Subcutaneous abdominal adipose tissue (tissue), 5 donors: Measurements from ENCODE around the gene COL4A2.

Experiments used
- H3K27ac ChIP-seq: one replicate; pipeline ENCODE4 v1.7.0; 2013; ENCODE audit warnings: low read depth, mild to moderate bottlenecking, inconsistent platforms, low read length, moderate library complexity
- H3K27me3 ChIP-seq, 5 donors: one replicate each; pipeline ENCODE4 v1.7.0; 2013; ENCODE audit warnings: low read length in 5 of 5, inconsistent platforms in 1 of 5; ENCODE audit not compliant: control insufficient read depth in 5 of 5, insufficient read depth in 4 of 5
- H3K36me3 ChIP-seq, 5 donors: one replicate each; pipeline ENCODE4 v1.7.0; 2013; ENCODE audit warnings: low read length in 5 of 5; ENCODE audit not compliant: control insufficient read depth in 5 of 5, insufficient read depth in 5 of 5
- H3K4me1 ChIP-seq, 5 donors: one replicate each; pipeline ENCODE4 v1.7.0; 2013; ENCODE audit warnings: low read length in 5 of 5, mild to moderate bottlenecking in 3 of 5, moderate library complexity in 1 of 5; ENCODE audit not compliant: control insufficient read depth in 5 of 5, insufficient read depth in 5 of 5
- H3K4me3 ChIP-seq, 5 donors: one replicate each; pipeline ENCODE4 v1.7.0; 2013; ENCODE audit warnings: low read length in 5 of 5, low read depth in 1 of 5
- H3K9ac ChIP-seq, 5 donors: one replicate each; pipeline ENCODE4 v1.7.0; 2013; ENCODE audit warnings: low read length in 5 of 5, mild to moderate bottlenecking in 4 of 5, moderate library complexity in 3 of 5
- H3K9me3 ChIP-seq, 5 donors: one replicate each; pipeline ENCODE4 v1.7.0; 2013; ENCODE audit warnings: low read length in 5 of 5; ENCODE audit not compliant: control insufficient read depth in 5 of 5
- donor health status: healthy.
- donor health status: healthy.
- donor health status: healthy.
- donor health status: healthy.
- donor health status: healthy.

COL4A2 gene

DNA sequence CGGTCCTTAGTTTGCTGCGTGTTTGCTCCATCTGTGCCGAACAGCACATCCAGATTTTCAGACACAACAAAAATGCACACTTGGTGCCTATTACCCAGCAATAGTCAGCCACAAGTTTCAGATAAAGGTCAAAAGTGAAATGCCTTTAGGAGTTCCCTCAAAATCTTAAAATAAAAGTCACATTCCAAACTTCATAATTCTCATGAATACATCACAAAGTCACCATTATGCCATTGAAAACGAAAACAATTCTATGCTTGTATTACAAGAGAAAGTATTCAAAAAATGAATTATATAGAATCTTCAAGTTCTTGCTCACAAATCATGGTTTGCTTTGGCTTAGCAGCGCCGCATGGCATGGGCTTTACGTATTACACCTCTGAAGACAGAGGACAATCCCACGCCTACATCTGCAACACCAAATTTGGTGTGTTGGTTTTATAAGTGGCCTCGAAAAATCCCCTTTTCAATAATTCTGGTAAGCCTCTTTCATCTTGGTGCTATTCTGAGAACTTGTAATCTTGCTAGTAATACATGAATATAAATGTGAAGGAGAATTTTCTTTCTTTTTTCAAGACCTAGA lies 26.8 kb upstream of the COL4A2 start:
- Histone ChIP-seq H3K4me1 (peaks cover 18 to 91% (median 88%) of the 10 kb centered on the region in 5 donors), H3K27me3 (no peaks in the 10 kb centered on the region), H3K27ac (peak overlapping the region; percentile 82), H3K9ac (peak overlapping the region in 3 of 5 donors; percentile 20 to 84 (median 49)), H3K36me3 (peaks cover 0 to 19% (median 15%) of the 10 kb centered on the region in 5 donors), H3K4me3 (no peak overlapping the region), H3K9me3 (no peaks in the 10 kb centered on the region)

DNA sequence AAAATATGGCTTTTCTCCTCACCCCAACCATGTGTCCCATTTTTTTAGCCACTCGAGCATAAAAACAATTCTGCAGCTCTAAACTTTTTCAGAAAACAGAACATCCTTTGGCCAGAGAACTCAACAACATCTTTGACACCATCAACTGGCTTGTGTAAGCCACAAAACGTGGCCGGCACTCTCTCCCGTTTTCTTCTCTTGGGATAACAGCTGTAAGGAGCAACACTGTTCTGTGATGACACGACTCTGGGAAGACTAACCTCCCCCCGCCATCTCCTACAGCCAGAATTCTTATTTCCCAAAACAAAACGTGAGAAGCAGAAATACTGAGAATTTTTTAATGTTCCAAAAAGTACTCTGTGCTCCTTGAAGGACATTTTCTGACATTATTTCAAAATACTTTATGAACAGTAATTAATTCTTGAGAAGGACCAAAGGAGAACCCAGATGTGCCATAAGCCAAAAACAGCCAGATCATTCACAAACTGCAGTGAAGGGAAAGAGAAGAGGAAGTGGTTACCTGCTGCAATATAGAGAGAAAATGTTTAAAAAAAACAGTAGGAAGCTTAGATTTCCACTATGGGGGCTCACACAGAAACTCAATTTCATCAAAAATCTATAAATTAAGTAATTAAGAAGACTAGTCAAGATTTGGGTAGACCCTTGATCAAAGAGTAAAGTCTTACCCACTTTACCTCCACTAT lies 25.9 kb upstream of the COL4A2 start:
- H3K27me3 ChIP-seq, result no peaks in the 10 kb centered on the region
- H3K4me3 ChIP-seq, result no peak overlapping the region
- H3K36me3 ChIP-seq, result peaks cover 0 to 23% (median 23%) of the 10 kb centered on the region in 5 donors
- H3K9ac ChIP-seq, result peak overlapping the region in 2 of 5 donors; percentile 35 to 84
- no peaks in the 10 kb centered on the region for H3K9me3 ChIP-seq
- H3K4me1 ChIP-seq, result peaks cover 20 to 91% (median 83%) of the 10 kb centered on the region in 5 donors
- peak overlapping the region; percentile 82 for H3K27ac ChIP-seq

DNA sequence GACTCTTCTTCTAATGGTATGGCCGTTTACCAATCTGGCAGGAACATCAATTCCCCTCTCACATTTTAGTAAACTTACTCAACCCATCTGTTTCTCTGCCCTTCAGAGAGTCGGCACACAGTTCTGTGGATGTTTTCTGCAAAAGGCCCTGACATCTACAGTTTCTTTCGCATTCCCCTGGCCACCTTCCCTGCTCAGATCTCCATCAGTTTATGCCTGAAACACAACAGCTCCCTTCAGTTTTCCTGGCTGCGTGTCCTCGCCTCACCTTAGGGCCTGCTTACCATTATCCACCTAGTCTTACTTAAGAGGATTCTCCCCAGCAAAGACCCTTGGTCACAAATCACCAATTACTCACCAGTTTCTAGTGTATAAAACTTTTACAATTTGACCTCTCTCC lies 25.3 kb upstream of the COL4A2 start:
- Histone ChIP-seq H3K27me3 (no peaks in the 10 kb centered on the region), H3K9ac (peak overlapping the region in 2 of 5 donors; percentile 27 to 71), H3K4me1 (peaks cover 18 to 91% (median 83%) of the 10 kb centered on the region in 5 donors), H3K27ac (peak overlapping the region; percentile 82), H3K9me3 (no peaks in the 10 kb centered on the region), H3K36me3 (peaks cover 0 to 29% (median 25%) of the 10 kb centered on the region in 5 donors), H3K4me3 (no peak overlapping the region)

DNA sequence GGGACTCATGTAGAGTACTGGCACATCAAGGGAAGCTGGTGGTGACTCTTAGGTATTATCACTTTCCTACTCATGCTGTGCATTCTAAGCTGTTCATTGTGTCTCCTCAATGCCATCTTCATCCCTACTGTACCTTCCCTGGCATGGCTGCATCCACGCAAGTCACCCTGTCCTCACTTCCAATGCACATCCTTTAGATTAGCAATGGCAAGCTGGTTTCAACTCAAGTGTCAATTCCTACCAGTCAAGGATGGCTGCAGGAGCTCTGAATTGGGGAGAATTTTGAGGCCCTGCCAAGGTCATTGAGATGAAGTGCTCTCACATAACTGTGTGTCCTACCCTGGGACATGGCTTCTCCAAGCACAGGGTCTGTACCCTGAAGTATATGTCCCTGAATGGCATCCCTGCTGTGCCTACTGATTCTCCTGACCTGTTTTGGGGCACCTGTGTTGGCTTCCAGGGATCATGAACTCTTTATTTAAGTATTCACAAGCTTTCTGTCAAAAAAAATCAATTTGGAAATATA lies 24.7 kb upstream of the COL4A2 start:
- Histone ChIP-seq H3K36me3 (peaks cover 0 to 35% (median 29%) of the 10 kb centered on the region in 5 donors), H3K9me3 (no peaks in the 10 kb centered on the region), H3K4me1 (peaks cover 18 to 91% (median 83%) of the 10 kb centered on the region in 5 donors), H3K27ac (peak overlapping the region; percentile 82), H3K9ac (no peak overlapping the region), H3K27me3 (no peaks in the 10 kb centered on the region), H3K4me3 (no peak overlapping the region)

DNA sequence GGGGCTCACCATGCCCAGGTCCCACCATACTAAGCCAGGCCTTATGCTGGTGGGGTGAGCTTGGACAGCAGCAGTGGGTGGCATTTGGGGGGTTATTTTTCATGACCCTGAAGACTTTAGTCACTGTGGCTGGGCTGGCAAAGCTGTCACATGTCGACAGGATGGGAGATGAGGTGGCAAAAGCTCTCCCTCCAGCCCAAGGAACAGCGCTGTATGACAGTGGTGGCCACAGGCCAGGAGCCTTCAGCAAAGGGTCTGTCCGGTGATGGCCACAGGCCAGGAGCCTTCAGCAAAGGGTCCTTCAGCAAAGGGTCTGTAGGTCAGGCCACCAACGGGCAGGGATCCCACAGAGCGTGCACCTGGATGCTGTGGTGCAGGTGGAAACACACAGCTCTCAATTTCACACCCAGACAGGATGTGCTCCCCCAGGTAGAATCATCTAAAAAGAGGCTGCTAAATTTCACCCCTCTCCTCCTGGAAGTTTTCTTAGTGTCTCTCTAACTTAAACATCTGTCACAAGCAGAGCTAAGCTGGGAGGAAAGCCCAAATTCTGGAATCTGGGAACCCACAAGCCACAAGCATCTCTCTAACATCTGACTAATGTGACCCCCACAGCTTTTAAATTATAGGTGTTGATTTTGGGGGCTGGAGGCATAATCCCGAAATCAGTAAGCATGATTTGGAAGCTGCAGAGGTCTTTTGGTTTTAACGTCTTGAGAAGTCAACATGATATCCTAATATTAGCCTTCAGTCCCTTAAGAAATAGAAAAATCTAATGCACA lies 23.2 kb upstream of the COL4A2 start:
- H3K27ac ChIP-seq, result peak overlapping the region; percentile 82

DNA sequence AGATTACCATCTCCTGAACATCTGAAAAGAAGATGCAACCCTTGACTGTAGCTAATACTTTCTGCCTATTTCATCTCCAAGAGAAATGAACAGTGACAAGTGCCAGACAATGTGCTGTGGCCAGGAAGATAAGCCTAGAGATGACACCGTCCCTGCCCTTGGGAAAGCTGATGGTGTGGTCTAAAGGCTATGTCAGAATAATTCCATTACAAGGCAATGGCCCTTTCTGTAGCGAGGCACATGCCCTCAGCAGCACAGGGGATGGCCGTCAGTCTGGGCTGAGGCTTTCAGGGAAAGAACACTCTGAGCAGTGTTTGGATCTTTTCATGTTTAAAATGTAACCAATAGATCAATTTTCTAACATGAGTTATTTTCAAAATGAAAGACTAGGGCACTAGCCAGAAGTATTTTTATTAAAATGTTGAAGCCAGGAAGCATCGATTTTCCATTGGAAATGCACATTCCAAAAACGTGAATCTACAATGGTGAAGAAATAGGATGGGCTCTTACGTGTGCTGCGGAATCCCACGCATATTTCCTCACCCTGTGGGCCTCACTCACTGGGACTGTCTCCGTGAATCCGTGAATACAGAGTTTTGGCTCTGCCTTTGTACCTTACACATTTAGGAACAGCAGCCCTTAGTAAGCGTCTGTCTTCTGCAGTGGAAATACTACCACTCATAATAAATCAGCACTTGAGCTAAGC lies 22.2 kb upstream of the COL4A2 start:
- H3K27ac ChIP-seq, result peak overlapping the region; percentile 82
- H3K4me1 ChIP-seq, result peaks cover 11 to 71% (median 64%) of the 10 kb centered on the region in 5 donors

More for the DNA sequence above, 23.2 kb upstream of the COL4A2 start:
- Histone ChIP-seq H3K9me3 (no peaks in the 10 kb centered on the region), H3K4me3 (no peak overlapping the region), H3K27me3 (no peaks in the 10 kb centered on the region), H3K36me3 (peaks cover 0 to 42% (median 32%) of the 10 kb centered on the region in 5 donors), H3K9ac (no peak overlapping the region), H3K4me1 (peaks cover 13 to 81% (median 74%) of the 10 kb centered on the region in 5 donors)

DNA sequence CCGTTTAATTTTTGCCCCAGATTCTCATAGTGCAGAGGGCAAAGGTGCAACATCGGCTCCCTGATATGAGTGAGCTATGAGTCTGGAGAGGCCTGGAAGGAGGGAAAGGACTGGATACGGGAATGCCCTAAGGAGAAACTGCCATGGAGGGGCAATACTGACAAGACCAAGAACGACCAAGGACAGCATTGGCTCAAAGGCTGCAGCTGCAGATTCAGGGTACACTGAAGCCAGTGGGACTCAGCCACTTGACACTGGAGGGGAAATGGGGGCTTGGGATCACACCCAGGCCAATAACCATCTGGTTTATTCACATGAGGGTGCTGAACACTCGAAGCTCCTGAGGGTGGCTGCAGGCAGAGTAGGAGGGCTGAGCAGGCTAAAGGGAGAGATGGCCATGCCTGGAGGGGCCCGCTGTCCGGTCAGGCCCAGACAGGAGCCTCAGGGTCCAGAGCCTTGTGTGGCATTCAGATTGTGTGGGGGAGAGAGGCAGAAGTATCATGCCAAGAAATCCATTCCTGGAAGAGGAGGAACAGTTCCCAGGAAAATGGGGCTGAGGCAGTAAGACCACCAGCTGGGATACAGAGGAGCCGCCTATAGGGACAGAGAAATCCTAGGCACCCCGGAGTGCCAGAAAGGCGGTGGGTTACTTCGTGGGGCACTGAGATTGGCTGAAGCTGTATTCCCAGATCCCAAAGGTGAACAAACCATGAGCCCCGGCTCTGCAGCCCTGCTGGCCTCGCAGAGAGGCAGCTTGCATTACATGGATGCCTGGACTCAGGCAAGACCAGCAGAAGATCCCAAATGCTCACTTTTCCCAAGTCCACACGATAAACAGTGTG lies 20.9 kb upstream of the COL4A2 start:
- Histone ChIP-seq H3K9ac (peak overlapping the region in 2 of 5 donors; percentile 10 to 48), H3K36me3 (peaks cover 0 to 60% (median 46%) of the 10 kb centered on the region in 5 donors), H3K4me3 (no peak overlapping the region), H3K4me1 (peaks cover 11 to 70% (median 61%) of the 10 kb centered on the region in 5 donors), H3K27me3 (no peaks in the 10 kb centered on the region), H3K27ac (peak overlapping the region; percentile 79), H3K9me3 (no peaks in the 10 kb centered on the region)

More for the DNA sequence above, 22.2 kb upstream of the COL4A2 start:
- H3K36me3 ChIP-seq, result peaks cover 0 to 52% (median 41%) of the 10 kb centered on the region in 5 donors
- no peaks in the 10 kb centered on the region for H3K27me3 ChIP-seq
- H3K4me3 ChIP-seq, result no peak overlapping the region
- H3K9ac ChIP-seq, result peak overlapping the region in 1 of 5 donors; percentile 64
- H3K9me3 ChIP-seq, result no peaks in the 10 kb centered on the region

DNA sequence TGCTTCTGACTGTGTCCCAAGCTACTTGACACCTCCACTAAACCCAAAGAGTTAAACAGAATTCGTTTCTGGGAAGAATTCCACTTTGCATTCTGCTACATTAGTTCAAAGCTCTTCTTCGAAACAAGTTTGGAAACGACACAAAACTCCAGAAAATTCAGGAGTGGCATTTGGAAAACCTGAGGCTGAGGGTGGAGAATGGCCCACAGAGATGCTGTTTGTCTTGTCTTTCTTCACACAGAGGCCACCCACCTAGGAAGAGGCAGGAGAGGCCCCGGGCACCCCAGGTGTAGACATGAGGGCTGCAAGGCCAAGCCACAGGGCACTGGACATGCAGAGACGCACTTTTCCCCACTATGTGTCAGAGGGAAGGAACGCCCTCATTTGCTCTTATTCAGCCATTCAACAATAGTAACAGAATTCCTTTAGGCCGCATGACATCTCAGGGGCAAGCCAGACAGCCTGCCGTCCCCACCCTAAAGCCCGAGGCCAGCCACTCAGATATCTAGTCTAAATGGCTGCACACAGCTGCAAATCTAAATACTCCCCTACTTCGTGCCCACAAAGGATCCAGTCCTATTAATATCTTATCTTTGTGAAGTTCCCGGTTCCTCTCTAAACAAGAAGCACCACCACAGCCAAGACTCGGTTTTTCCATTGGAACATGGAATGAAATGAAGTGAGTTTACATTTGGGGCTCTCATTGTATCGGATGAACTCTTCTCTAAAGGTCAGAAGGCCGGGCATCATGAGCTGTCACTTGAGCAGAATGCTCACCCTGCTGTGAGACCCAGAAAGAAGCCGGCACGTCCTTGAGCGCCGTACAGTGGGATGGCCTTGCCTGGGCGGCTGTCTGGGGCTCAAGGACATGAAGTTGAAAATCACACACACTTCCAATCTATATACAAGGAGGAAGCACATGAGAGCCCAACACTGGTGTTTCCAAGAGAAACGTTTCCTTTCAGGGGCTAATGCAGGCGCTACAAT lies 20.0 kb upstream of the COL4A2 start:
- no peak overlapping the region for H3K4me3 ChIP-seq
- H3K27me3 ChIP-seq, result no peaks in the 10 kb centered on the region
- H3K36me3 ChIP-seq, result peaks cover 0 to 66% (median 47%) of the 10 kb centered on the region in 5 donors
- H3K4me1 ChIP-seq, result peaks cover 11 to 71% (median 61%) of the 10 kb centered on the region in 5 donors
- H3K9ac ChIP-seq, result peak overlapping the region in 2 of 5 donors; percentile 10 to 48
- no peaks in the 10 kb centered on the region for H3K9me3 ChIP-seq
- peak overlapping the region; percentile 79 for H3K27ac ChIP-seq
